Esophagus muscularis mucosa (tissue), 4 donors: ENCODE results near the gene RNASEH2A. TPM values are rescaled to one million over a fixed set of nuclear protein-coding genes. Genes with fewer than 3 reads are reported as not detected.
"Not testable (repeated sequence)": the region's sequence is repeated elsewhere in the genome, so short reads cannot be mapped to it uniquely, and the experiment has no call there.

Experiments
- DNase-seq: peaks from one replicate; pipeline ENCODE4 v3.0.0-alpha.2; 2017; ENCODE audit errors: extremely low spot score
- H3K27ac ChIP-seq, 4 donors: fragments of 200-600 bp; sonication (generic); replicated peaks in 1 of 4; 1 replicate in 3 of 4; 2 replicates in 1 of 4; pipeline ENCODE4 v1.5.1; 2016 to 2019; ENCODE audit warnings: mild to moderate bottlenecking in 1 of 4
- H3K27me3 ChIP-seq, 4 donors: fragments of 200-600 bp; sonication (generic); one replicate each; pipeline versions ENCODE4 v1.5.1 to v1.6.0; 2016 to 2019
- H3K36me3 ChIP-seq, 4 donors: fragments of 200-600 bp; sonication (generic); one replicate each; pipeline ENCODE4 v1.5.1; 2016 to 2019
- H3K4me1 ChIP-seq, 4 donors: fragments of 200-600 bp; sonication (generic); one replicate each; pipeline ENCODE4 v1.5.1; 2016 to 2019
- H3K4me3 ChIP-seq, 4 donors: fragments of 200-600 bp; sonication (generic); 1 replicate in 2 of 4; 2 replicates in 2 of 4; pipeline ENCODE4 v1.5.1; 2016 to 2019; ENCODE audit warnings: mild to moderate bottlenecking in 4 of 4, moderate library complexity in 1 of 4
- H3K9me3 ChIP-seq, 4 donors: fragments of 200-600 bp; sonication (generic); 1 replicate in 3 of 4; 2 replicates in 1 of 4; pipeline ENCODE4 v1.5.1; 2016 to 2019
- EP300 ChIP-seq: sonication (generic); formaldehyde crosslinking; IDR thresholded peaks from one replicate; pipeline ENCODE4 v1.6.1; 2017; ENCODE audit warnings: antibody characterized with exemption
- POLR2A ChIP-seq: fragments of 450-650 bp; IDR thresholded peaks from one replicate; pipeline ENCODE4 v1.6.1; 2017; ENCODE audit warnings: antibody characterized with exemption, moderate library complexity, mild to moderate bottlenecking, low read depth
- POLR2AphosphoS5 ChIP-seq, 2 donors: sonication (generic); formaldehyde crosslinking; IDR thresholded peaks; one replicate each; pipeline ENCODE4 v1.6.1; 2017; ENCODE audit warnings: antibody characterized with exemption in 2 of 2
- WGBS: methylation state at CpG from one replicate; pipeline ENCODE4 v1.1.5; 2018; 5-methylcytosine and 5-hydroxymethylcytosine counted together
- intact Hi-C: fragments of 100-400 bp; cut with DNase I; formaldehyde crosslinking; loops from one replicate; pipeline ENCODE4 v1.15.1; 2023
- total RNA-seq, 4 donors: library from RNA; depleted of rRNA; stranded (reverse); fragments of >200 nt; gene quantifications; one replicate each; pipeline versions ENCODE4 v1.1.0 to v1.2.1, GENCODE V29; 2016
- TF ChIP-seq, protein P1 (sequence below), 3 experiments: fragments of 200-600 bp in 2 of 3; fragments of 450-650 bp in 1 of 3; sonication (generic) in 2 of 3; IDR thresholded peaks; one replicate each; pipeline ENCODE4 v1.5.1; 2017 to 2019; ENCODE audit warnings: antibody characterized with exemption in 3 of 3, mild to moderate bottlenecking in 2 of 3, moderate library complexity in 1 of 3

The RNASEH2A gene
- total RNA-seq, 4 donors from 2014 or later = 2.7 to 6.6 (median 4.2) TPM

DNA sequence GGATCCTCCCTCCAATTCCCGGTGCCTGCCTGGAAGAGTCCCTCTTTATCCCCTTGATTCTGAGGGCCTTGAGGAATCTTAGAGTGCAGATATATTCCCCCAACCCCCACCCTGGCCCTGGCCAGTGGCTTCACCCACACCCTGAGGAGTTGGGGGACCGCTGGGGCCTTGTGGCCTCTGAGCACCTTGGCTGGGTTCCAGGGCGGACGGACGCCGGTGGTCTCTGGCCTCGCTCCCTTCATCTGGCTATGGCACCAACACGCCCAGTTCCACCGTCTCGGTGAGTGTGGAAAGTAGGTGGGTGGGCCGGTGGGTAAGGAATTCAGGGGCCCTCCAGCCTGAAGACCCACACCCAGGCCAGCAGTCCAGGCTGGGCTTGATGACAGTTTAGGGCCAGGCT, 36.9 kb downstream of the RNASEH2A start:
- H3K9me3 ChIP-seq = no peaks in the 10 kb centered on the region
- H3K27me3 ChIP-seq = peaks cover 0 to 89% (median 46%) of the 10 kb centered on the region in 4 donors
- intact Hi-C loops = loop anchor here (10.0 kb wide), 1 partner anchor 159 kb away; the partner anchor contains the start of genes DHPS and GNG14
- H3K4me1 ChIP-seq = peaks cover 20 to 32% (median 30%) of the 10 kb centered on the region in 4 donors
- DNase-seq = no peak
- no peaks in the 10 kb centered on the region for H3K36me3 ChIP-seq
- 100% methylated on average over 1 of the region's 11 CpGs for WGBS
- H3K27ac ChIP-seq = no peak overlapping the region
- no peak overlapping the region for H3K4me3 ChIP-seq
- TF ChIP-seq, protein P1, sequence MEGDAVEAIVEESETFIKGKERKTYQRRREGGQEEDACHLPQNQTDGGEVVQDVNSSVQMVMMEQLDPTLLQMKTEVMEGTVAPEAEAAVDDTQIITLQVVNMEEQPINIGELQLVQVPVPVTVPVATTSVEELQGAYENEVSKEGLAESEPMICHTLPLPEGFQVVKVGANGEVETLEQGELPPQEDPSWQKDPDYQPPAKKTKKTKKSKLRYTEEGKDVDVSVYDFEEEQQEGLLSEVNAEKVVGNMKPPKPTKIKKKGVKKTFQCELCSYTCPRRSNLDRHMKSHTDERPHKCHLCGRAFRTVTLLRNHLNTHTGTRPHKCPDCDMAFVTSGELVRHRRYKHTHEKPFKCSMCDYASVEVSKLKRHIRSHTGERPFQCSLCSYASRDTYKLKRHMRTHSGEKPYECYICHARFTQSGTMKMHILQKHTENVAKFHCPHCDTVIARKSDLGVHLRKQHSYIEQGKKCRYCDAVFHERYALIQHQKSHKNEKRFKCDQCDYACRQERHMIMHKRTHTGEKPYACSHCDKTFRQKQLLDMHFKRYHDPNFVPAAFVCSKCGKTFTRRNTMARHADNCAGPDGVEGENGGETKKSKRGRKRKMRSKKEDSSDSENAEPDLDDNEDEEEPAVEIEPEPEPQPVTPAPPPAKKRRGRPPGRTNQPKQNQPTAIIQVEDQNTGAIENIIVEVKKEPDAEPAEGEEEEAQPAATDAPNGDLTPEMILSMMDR (IDR thresholded peaks at IDR 0.05) = no peak
- TF ChIP-seq EP300 (no peak), POLR2AphosphoS5 (IDR thresholded peaks at IDR 0.05) (no peak)

DNA sequence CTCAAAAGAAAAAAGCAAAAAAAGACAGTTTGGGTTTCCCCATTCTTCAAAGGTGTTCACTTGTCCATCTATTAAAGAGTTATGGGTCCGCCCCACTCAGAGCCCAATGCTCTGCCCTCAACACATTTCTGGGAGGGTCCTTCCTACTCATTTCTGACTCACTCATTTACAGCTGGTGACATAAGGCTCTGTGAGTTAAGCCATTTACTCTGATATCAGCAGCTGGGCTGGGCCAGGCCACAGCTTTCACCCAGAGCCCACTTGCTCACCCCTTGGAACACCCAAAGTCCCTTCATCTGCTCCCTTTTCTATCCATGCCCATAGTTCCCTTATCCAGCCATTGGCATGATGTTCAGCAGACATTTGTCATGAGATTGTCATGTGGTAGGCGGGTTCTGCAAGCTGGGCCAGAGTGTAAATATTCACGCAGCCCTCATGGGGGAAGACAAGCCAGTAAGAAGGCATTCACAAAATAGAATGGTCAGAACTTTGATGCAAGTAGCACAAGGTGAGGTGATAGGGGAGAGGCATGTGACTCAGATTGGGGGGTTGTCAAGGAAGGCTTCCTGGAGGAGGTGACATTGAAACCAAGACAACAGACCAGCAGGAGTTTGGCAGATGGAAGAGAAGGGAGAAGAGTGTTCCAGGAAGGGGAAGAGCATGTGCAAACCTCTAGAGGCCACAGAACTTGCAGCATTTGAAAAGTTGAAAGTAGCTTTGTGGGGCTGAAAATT, 37.8 kb downstream of the RNASEH2A start:
- DNase-seq = no peak
- Histone ChIP-seq H3K4me1 (peaks cover 14 to 25% (median 23%) of the 10 kb centered on the region in 4 donors), H3K27ac (no peak overlapping the region), H3K4me3 (no peak overlapping the region), H3K36me3 (no peaks in the 10 kb centered on the region), H3K9me3 (no peaks in the 10 kb centered on the region), H3K27me3 (peaks cover 0 to 80% (median 39%) of the 10 kb centered on the region in 4 donors)
- 93% methylated on average over 3 of the region's 3 CpGs for WGBS
- intact Hi-C loops = loop anchor here (10.0 kb wide), 1 partner anchor 159 kb away; the partner anchor contains the start of genes DHPS and GNG14
- TF ChIP-seq POLR2AphosphoS5 (IDR thresholded peaks at IDR 0.05) = no peak
- TF ChIP-seq, protein P1 (IDR thresholded peaks at IDR 0.05) = no peak
- TF ChIP-seq POLR2A = no peak
- no peak for TF ChIP-seq EP300

DNA sequence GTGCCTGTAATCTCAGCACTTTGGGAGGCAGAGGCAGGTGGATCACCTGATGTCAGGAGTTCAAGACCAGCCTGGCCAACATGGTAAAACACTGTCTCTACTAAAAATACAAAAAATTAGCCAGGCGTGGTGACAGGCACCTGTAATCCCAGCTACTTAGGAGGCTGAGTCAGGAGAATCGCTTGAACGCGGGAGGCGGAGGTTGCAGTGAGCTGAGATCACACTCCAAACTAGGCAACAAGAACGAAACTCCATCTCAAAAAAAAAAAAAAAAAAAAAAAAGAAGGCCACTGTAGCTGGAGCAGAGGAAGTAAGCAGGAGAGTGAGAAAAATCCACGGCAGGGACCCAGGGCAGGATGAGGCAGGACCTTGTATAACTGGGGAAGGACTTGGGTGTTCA, 40.2 kb downstream of the RNASEH2A start:
- H3K4me1 ChIP-seq = peaks cover 8 to 12% (median 11%) of the 10 kb centered on the region in 4 donors
- H3K9me3 ChIP-seq, H3K36me3 ChIP-seq, DNase-seq, H3K4me3 ChIP-seq, H3K27ac ChIP-seq: not testable (repeated sequence)
- intact Hi-C loops = loop anchor here (2.0 to 10.0 kb wide), 2 partner anchors 80 to 162 kb away; partner anchors contain the start of genes DHPS and GNG14
- peaks cover 0 to 56% (median 16%) of the 10 kb centered on the region in 4 donors for H3K27me3 ChIP-seq
- 87% methylated on average over 7 of the region's 7 CpGs for WGBS

DNA sequence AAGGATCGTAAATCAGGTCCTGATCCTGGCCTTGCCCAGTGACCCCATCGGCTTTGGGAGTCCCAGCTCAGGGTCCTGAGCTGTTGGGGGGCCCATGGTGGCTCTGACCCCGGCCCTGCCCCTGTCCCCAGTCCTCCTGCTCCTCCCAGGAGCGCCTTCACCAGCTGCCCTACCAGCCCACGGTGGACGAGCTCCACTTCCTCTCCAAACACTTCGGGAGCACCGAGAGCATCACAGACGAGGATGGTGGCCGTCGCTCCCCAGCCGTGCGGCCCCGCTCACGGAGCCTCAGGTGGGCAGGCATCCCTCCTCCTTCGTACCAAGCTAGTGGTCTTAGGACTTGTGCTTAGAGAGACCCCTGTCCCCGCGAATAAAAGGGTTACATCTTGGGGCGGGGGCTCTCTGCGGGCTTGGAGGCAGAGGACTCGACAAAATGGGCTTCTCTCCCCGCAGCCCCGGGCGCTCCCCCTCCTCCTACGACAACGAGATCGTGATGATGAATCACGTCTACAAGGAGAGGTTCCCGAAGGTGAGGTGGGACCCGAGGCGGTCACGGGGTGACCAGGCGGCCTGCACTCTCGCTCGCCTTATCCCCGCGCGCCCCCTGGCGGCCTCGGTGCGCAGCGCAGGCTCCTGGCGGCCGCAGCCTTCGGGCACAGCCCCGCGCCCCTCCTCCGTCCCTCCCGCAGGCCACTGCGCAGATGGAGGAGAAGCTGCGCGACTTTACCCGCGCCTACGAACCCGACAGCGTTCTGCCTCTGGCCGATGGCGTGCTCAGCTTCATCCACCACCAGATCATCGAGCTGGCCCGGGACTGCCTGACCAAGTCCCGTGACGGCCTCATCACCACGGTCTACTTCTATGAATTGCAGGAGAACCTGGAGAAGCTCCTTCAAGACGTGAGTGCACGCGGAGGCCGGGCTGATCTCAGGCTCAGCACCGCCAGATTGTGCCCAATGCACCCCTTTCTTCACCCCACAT, 41.1 kb downstream of the RNASEH2A start:
- no peak for TF ChIP-seq EP300
- TF ChIP-seq POLR2AphosphoS5 (IDR thresholded peaks at IDR 0.05) = peak in 1 of 2 donors; percentile 81
- TF ChIP-seq POLR2A = no peak
- TF ChIP-seq, protein P1 (IDR thresholded peaks at IDR 0.05) = peak in 2 of 3 experiments; percentile 99
- H3K27me3 ChIP-seq = peaks cover 0 to 47% (median 9%) of the 10 kb centered on the region in 4 donors
- no peak overlapping the region for H3K27ac ChIP-seq
- intact Hi-C loops = loop anchor here (2.0 to 10.0 kb wide), 2 partner anchors 81 to 163 kb away; partner anchors contain the start of genes DHPS and GNG14
- DNase-seq = peak; percentile 95
- no peaks in the 10 kb centered on the region for H3K9me3 ChIP-seq
- 10% methylated on average over 54 of the region's 69 CpGs for WGBS
- peaks cover 8 to 12% (median 11%) of the 10 kb centered on the region in 4 donors for H3K4me1 ChIP-seq
- peak overlapping the region; percentile 19 to 46 (median 30) for H3K4me3 ChIP-seq
- H3K36me3 ChIP-seq = no peaks in the 10 kb centered on the region

DNA sequence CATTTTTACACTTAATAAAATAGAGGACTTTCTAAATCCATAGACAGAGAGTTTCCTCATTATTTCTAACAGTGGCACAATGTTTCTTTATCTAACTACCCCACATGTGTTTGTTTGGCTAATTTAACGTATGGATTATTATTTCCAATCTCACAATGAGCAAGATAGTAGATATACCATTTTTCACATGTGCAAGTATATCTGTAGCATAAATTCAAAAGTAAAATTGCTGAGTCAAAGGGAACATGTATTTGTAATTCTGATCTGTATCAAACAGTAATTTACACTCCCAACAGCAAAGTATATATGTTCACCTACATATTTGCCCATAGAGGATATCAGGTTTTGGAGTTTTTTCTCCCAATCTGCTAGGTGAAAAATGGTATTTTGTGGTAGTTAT, 50.3 kb downstream of the RNASEH2A start:
- peaks cover 0 to 8% (median 3%) of the 10 kb centered on the region in 4 donors for H3K9me3 ChIP-seq
- TF ChIP-seq EP300 = no peak
- no peak for TF ChIP-seq POLR2AphosphoS5 (IDR thresholded peaks at IDR 0.05)
- TF ChIP-seq POLR2A = no peak
- TF ChIP-seq, protein P1 (IDR thresholded peaks at IDR 0.05) = no peak
- intact Hi-C loops = no loop called here
- 76% methylated on average over 1 of the region's 1 CpG for WGBS
- no peak overlapping the region for H3K27ac ChIP-seq
- H3K4me3 ChIP-seq = no peak overlapping the region
- no peaks in the 10 kb centered on the region for H3K27me3 ChIP-seq
- DNase-seq = no peak
- no peaks in the 10 kb centered on the region for H3K36me3 ChIP-seq
- no peaks in the 10 kb centered on the region for H3K4me1 ChIP-seq
